SK-N-SH (cell line): ENCODE results near the gene CRYBG3. TPM values are rescaled to one million over a fixed set of nuclear protein-coding genes. Genes with fewer than 3 reads are reported as not detected.

ENCODE experiments used
- CTCF ChIA-PET: fragments of 300-600, 350-600 bp; formaldehyde crosslinking; extraction: SDS; loops from one replicate; lab custom pipeline; 2021; lab: Yijun Ruan, JAX
- POLR2A ChIA-PET: fragments of 350-600 bp; sonication (Branson Sonifier 250); formaldehyde crosslinking; extraction: SDS; loops from one replicate; lab custom pipeline; 2020; ENCODE audit warnings: antibody characterized with exemption, inconsistent platforms; lab: Yijun Ruan, JAX
- DNase-seq: peaks from one replicate; pipeline ENCODE4 v3.0.0; 2012
- H2AFZ ChIP-seq: fragments of 200-600 bp; sonication (generic); 2 replicates; pipeline ENCODE4 v1.8.1; 2016; ENCODE audit warnings: antibody characterized with exemption, mild to moderate bottlenecking, low read depth
- H3F3A ChIP-seq: fragments of 200-600 bp; sonication (generic); replicated peaks from 2 replicates; pipeline ENCODE3; 2016; ENCODE audit warnings: antibody characterized with exemption, mild to moderate bottlenecking; ENCODE audit not compliant: insufficient read depth
- H3K27ac ChIP-seq, 2 experiments: fragments of 200-500 bp in 1 of 2; fragments of 200-600 bp in 1 of 2; sonication (Bioruptor generic) in 1 of 2; sonication (generic), shearing (Covaris generic) in 1 of 2; 2 replicates each; pipeline versions ENCODE4 v1.5.1 to v1.6.1; 2014 to 2016; ENCODE audit warnings: low read depth in 2 of 2, inconsistent platforms in 1 of 2, low read length in 1 of 2, mild to moderate bottlenecking in 1 of 2, mixed read lengths in 1 of 2
- H3K27me3 ChIP-seq: fragments of 200-600 bp; sonication (generic), shearing (Covaris generic); 2 replicates; pipeline ENCODE4 v1.6.1; 2016; ENCODE audit warnings: mixed run types; ENCODE audit not compliant: insufficient read depth
- H3K36me3 ChIP-seq, 2 experiments: fragments of 200-500 bp in 1 of 2; fragments of 200-600 bp in 1 of 2; sonication (Bioruptor generic) in 1 of 2; sonication (generic) in 1 of 2; replicated peaks in 1 of 2; 2 replicates each; pipeline versions ENCODE3 to v1.5.1; 2014 to 2016; ENCODE audit warnings: low read length in 1 of 2, mild to moderate bottlenecking in 1 of 2; ENCODE audit not compliant: insufficient read depth in 2 of 2, control insufficient read depth in 1 of 2
- H3K4me1 ChIP-seq, 2 experiments: fragments of 200-500 bp in 1 of 2; fragments of 200-600 bp in 1 of 2; sonication (Bioruptor generic) in 1 of 2; sonication (generic), shearing (Covaris generic) in 1 of 2; 2 replicates each; pipeline versions ENCODE4 v1.5.1 to v1.6.1; 2014 to 2016; ENCODE audit warnings: low read depth in 1 of 2, low read length in 1 of 2, mixed run types in 1 of 2; ENCODE audit not compliant: insufficient read depth in 2 of 2, control insufficient read depth in 1 of 2
- H3K4me2 ChIP-seq: fragments of 200-600 bp; sonication (generic), shearing (Covaris generic); 2 replicates; pipeline ENCODE4 v1.6.1; 2017; ENCODE audit warnings: mixed run types
- H3K4me3 ChIP-seq, 2 experiments: fragments of 200-500 bp in 1 of 2; fragments of 200-600 bp in 1 of 2; sonication (Bioruptor generic) in 1 of 2; sonication (generic), shearing (Covaris generic) in 1 of 2; 2 replicates each; pipeline versions ENCODE4 v1.5.1 to v1.8.1; 2014 to 2016; ENCODE audit warnings: low read depth in 2 of 2, inconsistent platforms in 1 of 2, low read length in 1 of 2, mild to moderate bottlenecking in 1 of 2, mixed read lengths in 1 of 2, moderate library complexity in 1 of 2
- H3K79me2 ChIP-seq: fragments of 200-600 bp; sonication (generic); 2 replicates; pipeline ENCODE4 v1.8.1; 2017; ENCODE audit warnings: mild to moderate bottlenecking; ENCODE audit not compliant: insufficient read depth
- H3K9ac ChIP-seq: fragments of 200-600 bp; sonication (generic); 2 replicates; pipeline ENCODE4 v1.6.1; 2017; ENCODE audit warnings: mixed run types
- H3K9me2 ChIP-seq: fragments of 200-600 bp; sonication (generic); 2 replicates; pipeline ENCODE4 v1.6.1; 2017; ENCODE audit warnings: mixed run types
- H3K9me3 ChIP-seq: fragments of 200-600 bp; sonication (generic); 2 replicates; pipeline ENCODE4 v1.6.1; 2017; ENCODE audit warnings: mixed run types, mild to moderate bottlenecking, moderate library complexity
- H4K20me1 ChIP-seq: fragments of 200-600 bp; sonication (generic); 2 replicates; pipeline ENCODE4 v1.6.1; 2017; ENCODE audit warnings: mild to moderate bottlenecking, mixed run types; ENCODE audit not compliant: insufficient read depth
- CHD2 ChIP-seq: fragments of 150-350 bp; IDR thresholded peaks from 2 replicates; pipeline ENCODE4 v1.6.1; 2018; ENCODE audit warnings: low read length; ENCODE audit not compliant: partially characterized antibody
- ELF1 ChIP-seq: IDR thresholded peaks from 2 replicates; pipeline ENCODE4 v1.4.0; 2012
- EP300 ChIP-seq, 2 experiments: IDR thresholded peaks; 2 replicates each; pipeline versions ENCODE4 v1.4.0 to v1.6.1; 2012; ENCODE audit warnings: borderline replicate concordance in 1 of 2, low read depth in 1 of 2, low read length in 1 of 2
- EZH2phosphoT487 ChIP-seq: fragments of 200-600 bp; sonication (generic); IDR thresholded peaks from 2 replicates; pipeline ENCODE4 v1.6.1; 2017; ENCODE audit warnings: low read depth, mixed run types, mild to moderate bottlenecking, antibody characterized with exemption, moderate library complexity, borderline replicate concordance
- FOSL2 ChIP-seq: IDR thresholded peaks from 2 replicates; pipeline ENCODE4 v1.4.0; 2012; ENCODE audit warnings: low read depth, mild to moderate bottlenecking, moderate library complexity, borderline replicate concordance
- GATA2 ChIP-seq: sonication (generic); formaldehyde crosslinking; IDR thresholded peaks from 2 replicates; pipeline ENCODE4 v1.5.0; 2020; ENCODE audit warnings: mild to moderate bottlenecking, missing genetic modification reagents
- MXI1 ChIP-seq: IDR thresholded peaks from 2 replicates; pipeline ENCODE4 v1.6.1; 2012; ENCODE audit warnings: mild to moderate bottlenecking, low read depth, low read length, improper control_type of control experiment
- POLR2AphosphoS5 ChIP-seq: IDR thresholded peaks from 2 replicates; pipeline ENCODE4 v1.6.1; 2012; ENCODE audit warnings: low read depth, low read length
- RCOR1 ChIP-seq: fragments of 150-350 bp; IDR thresholded peaks from 2 replicates; pipeline ENCODE4 v1.6.1; 2017; ENCODE audit warnings: antibody characterized with exemption, low read length
- RXRA ChIP-seq: IDR thresholded peaks from 2 replicates; pipeline ENCODE4 v1.4.0; 2012; ENCODE audit warnings: low read depth, mild to moderate bottlenecking, borderline replicate concordance
- SIN3A ChIP-seq: IDR thresholded peaks from 2 replicates; pipeline ENCODE4 v1.6.1; 2012; ENCODE audit warnings: low read depth, mild to moderate bottlenecking, low read length, moderate library complexity, borderline replicate concordance
- SMC3 ChIP-seq: IDR thresholded peaks from 2 replicates; pipeline ENCODE4 v1.6.1; 2012; ENCODE audit warnings: low read depth, low read length, improper control_type of control experiment
- TAF1 ChIP-seq: IDR thresholded peaks from 2 replicates; pipeline ENCODE4 v1.6.1; 2012; ENCODE audit warnings: low read depth, mild to moderate bottlenecking, low read length, moderate library complexity, borderline replicate concordance
- TEAD4 ChIP-seq: IDR thresholded peaks from 2 replicates; pipeline ENCODE4 v1.4.0; 2012; ENCODE audit warnings: mild to moderate bottlenecking, borderline replicate concordance; ENCODE audit not compliant: insufficient read depth
- YY1 ChIP-seq: IDR thresholded peaks from 2 replicates; pipeline ENCODE4 v1.4.0; 2012; ENCODE audit warnings: low read depth, mild to moderate bottlenecking
- WGBS: methylation state at CpG from one replicate; pipeline ENCODE4 v1.1.6; 2017; ENCODE audit warnings: low lambda C conversion rate; 5-methylcytosine and 5-hydroxymethylcytosine counted together
- polyA plus RNA-seq, 3 experiments: library from polyadenylated mRNA; depleted of rRNA; stranded (reverse); fragments of >200 nt; gene quantifications; 2 replicates each; pipeline ENCODE4 v1.2.3, GENCODE V29; 2012
- TF ChIP-seq, protein P1 (sequence below): fragments of 150-350 bp; IDR thresholded peaks from 2 replicates; pipeline ENCODE4 v1.6.1; 2017; ENCODE audit warnings: antibody characterized with exemption, low read length, low read depth, borderline replicate concordance
- TF ChIP-seq, protein P2 (sequence below): IDR thresholded peaks from 2 replicates; pipeline ENCODE4 v1.6.1; 2012; ENCODE audit warnings: mild to moderate bottlenecking, low read depth, low read length, moderate library complexity
- TF ChIP-seq, protein P3 (sequence below): fragments of 150-350 bp; IDR thresholded peaks from 2 replicates; pipeline ENCODE4 v1.6.1; 2016; ENCODE audit warnings: mild to moderate bottlenecking, low read depth, low read length
- TF ChIP-seq, protein P4 (sequence below): IDR thresholded peaks from 2 replicates; pipeline ENCODE4 v1.4.0; 2012; ENCODE audit warnings: low read depth, borderline replicate concordance

The CRYBG3 gene
- polyA plus RNA-seq, 1 of the 3 experiments (the other 2 are of a cell fraction), result 2.4 TPM

- H3K9me2 ChIP-seq, result no peaks in the 10 kb centered on the region
- H3F3A ChIP-seq, result no peaks in the 10 kb centered on the region
- H3K4me1 ChIP-seq, result no peaks in the 10 kb centered on the region; a peak in 1 of 4 replicates
- no peak overlapping the region for H3K4me2 ChIP-seq
- 90% methylated on average over 5 of the region's 5 CpGs for WGBS
- H3K9ac ChIP-seq, result no peak overlapping the region
- no peak overlapping the region for H2AFZ ChIP-seq
- H3K4me3 ChIP-seq, result no peak overlapping the region
- DNase-seq, result no peak
- no peak overlapping the region for H3K27ac ChIP-seq
- no peaks in the 10 kb centered on the region for H4K20me1 ChIP-seq
- TF ChIP-seq FOSL2, result no peak
- TF ChIP-seq SMC3, result no peak
- TF ChIP-seq, protein P1, sequence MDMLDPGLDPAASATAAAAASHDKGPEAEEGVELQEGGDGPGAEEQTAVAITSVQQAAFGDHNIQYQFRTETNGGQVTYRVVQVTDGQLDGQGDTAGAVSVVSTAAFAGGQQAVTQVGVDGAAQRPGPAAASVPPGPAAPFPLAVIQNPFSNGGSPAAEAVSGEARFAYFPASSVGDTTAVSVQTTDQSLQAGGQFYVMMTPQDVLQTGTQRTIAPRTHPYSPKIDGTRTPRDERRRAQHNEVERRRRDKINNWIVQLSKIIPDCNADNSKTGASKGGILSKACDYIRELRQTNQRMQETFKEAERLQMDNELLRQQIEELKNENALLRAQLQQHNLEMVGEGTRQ, result no peak
- TF ChIP-seq ELF1, result no peak
- TF ChIP-seq CHD2, result no peak
- no peak for TF ChIP-seq TEAD4
- no peak for TF ChIP-seq RCOR1
- no peak for TF ChIP-seq MXI1
- no peak for TF ChIP-seq RXRA
- no peak for TF ChIP-seq YY1
- TF ChIP-seq, protein P2, sequence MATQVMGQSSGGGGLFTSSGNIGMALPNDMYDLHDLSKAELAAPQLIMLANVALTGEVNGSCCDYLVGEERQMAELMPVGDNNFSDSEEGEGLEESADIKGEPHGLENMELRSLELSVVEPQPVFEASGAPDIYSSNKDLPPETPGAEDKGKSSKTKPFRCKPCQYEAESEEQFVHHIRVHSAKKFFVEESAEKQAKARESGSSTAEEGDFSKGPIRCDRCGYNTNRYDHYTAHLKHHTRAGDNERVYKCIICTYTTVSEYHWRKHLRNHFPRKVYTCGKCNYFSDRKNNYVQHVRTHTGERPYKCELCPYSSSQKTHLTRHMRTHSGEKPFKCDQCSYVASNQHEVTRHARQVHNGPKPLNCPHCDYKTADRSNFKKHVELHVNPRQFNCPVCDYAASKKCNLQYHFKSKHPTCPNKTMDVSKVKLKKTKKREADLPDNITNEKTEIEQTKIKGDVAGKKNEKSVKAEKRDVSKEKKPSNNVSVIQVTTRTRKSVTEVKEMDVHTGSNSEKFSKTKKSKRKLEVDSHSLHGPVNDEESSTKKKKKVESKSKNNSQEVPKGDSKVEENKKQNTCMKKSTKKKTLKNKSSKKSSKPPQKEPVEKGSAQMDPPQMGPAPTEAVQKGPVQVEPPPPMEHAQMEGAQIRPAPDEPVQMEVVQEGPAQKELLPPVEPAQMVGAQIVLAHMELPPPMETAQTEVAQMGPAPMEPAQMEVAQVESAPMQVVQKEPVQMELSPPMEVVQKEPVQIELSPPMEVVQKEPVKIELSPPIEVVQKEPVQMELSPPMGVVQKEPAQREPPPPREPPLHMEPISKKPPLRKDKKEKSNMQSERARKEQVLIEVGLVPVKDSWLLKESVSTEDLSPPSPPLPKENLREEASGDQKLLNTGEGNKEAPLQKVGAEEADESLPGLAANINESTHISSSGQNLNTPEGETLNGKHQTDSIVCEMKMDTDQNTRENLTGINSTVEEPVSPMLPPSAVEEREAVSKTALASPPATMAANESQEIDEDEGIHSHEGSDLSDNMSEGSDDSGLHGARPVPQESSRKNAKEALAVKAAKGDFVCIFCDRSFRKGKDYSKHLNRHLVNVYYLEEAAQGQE, result no peak
- no peak for TF ChIP-seq SIN3A
- no peak for TF ChIP-seq GATA2 (CRISPR knock-in tag)
- TF ChIP-seq, protein P3, sequence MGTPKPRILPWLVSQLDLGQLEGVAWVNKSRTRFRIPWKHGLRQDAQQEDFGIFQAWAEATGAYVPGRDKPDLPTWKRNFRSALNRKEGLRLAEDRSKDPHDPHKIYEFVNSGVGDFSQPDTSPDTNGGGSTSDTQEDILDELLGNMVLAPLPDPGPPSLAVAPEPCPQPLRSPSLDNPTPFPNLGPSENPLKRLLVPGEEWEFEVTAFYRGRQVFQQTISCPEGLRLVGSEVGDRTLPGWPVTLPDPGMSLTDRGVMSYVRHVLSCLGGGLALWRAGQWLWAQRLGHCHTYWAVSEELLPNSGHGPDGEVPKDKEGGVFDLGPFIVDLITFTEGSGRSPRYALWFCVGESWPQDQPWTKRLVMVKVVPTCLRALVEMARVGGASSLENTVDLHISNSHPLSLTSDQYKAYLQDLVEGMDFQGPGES, result no peak
- no peak for TF ChIP-seq TAF1
- TF ChIP-seq, protein P4, sequence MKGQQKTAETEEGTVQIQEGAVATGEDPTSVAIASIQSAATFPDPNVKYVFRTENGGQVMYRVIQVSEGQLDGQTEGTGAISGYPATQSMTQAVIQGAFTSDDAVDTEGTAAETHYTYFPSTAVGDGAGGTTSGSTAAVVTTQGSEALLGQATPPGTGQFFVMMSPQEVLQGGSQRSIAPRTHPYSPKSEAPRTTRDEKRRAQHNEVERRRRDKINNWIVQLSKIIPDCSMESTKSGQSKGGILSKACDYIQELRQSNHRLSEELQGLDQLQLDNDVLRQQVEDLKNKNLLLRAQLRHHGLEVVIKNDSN, result no peak
- no peak for TF ChIP-seq POLR2AphosphoS5
- no peak for TF ChIP-seq EZH2phosphoT487
- TF ChIP-seq EP300 (IDR thresholded peaks at IDR 0.05; ENCODE audit: borderline replicate concordance in 1 of 2, low read depth in 1 of 2, low read length in 1 of 2), result no peak
- peaks cover 51 to 93% of the 10 kb centered on the region in 2 experiments for H3K36me3 ChIP-seq
- no peaks in the 10 kb centered on the region for H3K79me2 ChIP-seq
- H3K27me3 ChIP-seq, result no peaks in the 10 kb centered on the region
- POLR2A ChIA-PET, result no interaction called here
- CTCF ChIA-PET, result no interaction called here
- no peaks in the 10 kb centered on the region for H3K9me3 ChIP-seq
These were observed 127.9 kb downstream of the CRYBG3 start for GRCh38 chr3:97949743-97950142.
